Neural crest cell (in vitro differentiated cells): ENCODE data around the gene HAUS3. TPM values are rescaled to one million over a fixed set of nuclear protein-coding genes. Genes with fewer than 3 reads are reported as not detected.

Experiments used
- DNase-seq: peaks from one replicate; pipeline ENCODE4 v3.0.0; 2021; ENCODE audit warnings: low read depth, mixed read lengths, low spot score
- H3K27ac Mint-ChIP-seq: one replicate; pipeline ENCODE4 v1.8.0; 2021; ENCODE audit warnings: mild to moderate bottlenecking, mixed read lengths; ENCODE audit not compliant: unreplicated experiment
- H3K27me3 Mint-ChIP-seq: 2 replicates; pipeline ENCODE4 v1.8.0; 2021; ENCODE audit warnings: low read depth, mild to moderate bottlenecking, mixed read lengths
- H3K36me3 Mint-ChIP-seq: 2 replicates; pipeline ENCODE4 v1.8.0; 2021; ENCODE audit warnings: low read depth, mild to moderate bottlenecking, mixed read lengths
- H3K4me1 Mint-ChIP-seq: 2 replicates; pipeline ENCODE4 v1.8.0; 2021; ENCODE audit warnings: mixed read lengths
- H3K4me3 Mint-ChIP-seq: one replicate; pipeline ENCODE4 v1.8.0; 2021; ENCODE audit warnings: mild to moderate bottlenecking, mixed read lengths
- H3K9me3 Mint-ChIP-seq: 2 replicates; pipeline ENCODE4 v1.8.0; 2021; ENCODE audit warnings: mixed read lengths
- CTCF ChIP-seq: fragments of 200-600 bp; sonication (generic); conservative IDR thresholded peaks from 2 replicates; pipeline ENCODE4 v1.5.0; 2021; ENCODE audit warnings: antibody characterized with exemption, mild to moderate bottlenecking
- total RNA-seq: library from RNA; stranded (reverse); gene quantifications from 2 replicates; pipeline ENCODE4 v1.2.1, GENCODE V29; 2021

The HAUS3 gene
- total RNA-seq, 1 donor from 2014 or later: 26.9 TPM

DNA sequence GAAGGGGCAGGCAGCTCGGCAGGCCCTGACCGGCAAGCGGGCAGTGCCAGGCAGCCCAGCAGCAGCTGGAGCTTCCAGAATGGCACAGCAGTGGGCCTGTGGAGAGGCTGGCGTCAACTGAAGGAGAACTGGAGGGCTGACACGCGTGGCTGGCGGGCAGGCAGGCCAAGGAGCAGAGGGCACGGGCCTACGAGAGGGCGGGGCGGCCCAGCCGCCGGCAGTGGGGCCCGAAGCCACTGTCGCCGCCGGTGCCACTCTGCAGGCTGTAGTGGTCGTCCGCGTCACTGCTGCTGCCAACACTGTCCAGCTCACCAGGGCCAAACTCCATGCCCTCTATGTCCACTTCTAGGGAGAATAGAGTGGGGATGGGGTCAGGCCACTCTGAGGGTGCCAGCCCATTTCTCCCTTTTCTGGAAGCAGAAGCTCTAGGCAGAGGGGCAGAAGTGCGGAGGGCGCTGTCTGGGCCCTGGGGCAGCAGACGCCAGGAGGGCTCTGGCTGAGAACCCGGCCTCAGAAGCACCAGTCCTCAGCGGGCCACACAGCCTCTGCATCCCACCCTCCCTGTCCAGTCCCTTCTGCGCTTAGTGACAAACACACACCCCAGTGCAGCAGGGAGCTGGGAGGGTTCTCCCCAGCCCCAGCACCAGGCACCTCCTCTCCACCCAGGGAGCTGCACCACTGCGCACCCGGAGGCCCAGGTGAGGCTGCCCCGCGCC, 8.6 kb upstream of the HAUS3 start:
- H3K4me3 Mint-ChIP-seq: no peak overlapping the region
- peaks cover 3% of the 10 kb centered on the region for H3K4me1 Mint-ChIP-seq
- H3K9me3 Mint-ChIP-seq: no peaks in the 10 kb centered on the region
- H3K27me3 Mint-ChIP-seq: no peaks in the 10 kb centered on the region
- H3K27ac Mint-ChIP-seq: no peak overlapping the region
- peak; percentile 1 for DNase-seq
- H3K36me3 Mint-ChIP-seq: no peaks in the 10 kb centered on the region
- no peak for TF ChIP-seq CTCF

DNA sequence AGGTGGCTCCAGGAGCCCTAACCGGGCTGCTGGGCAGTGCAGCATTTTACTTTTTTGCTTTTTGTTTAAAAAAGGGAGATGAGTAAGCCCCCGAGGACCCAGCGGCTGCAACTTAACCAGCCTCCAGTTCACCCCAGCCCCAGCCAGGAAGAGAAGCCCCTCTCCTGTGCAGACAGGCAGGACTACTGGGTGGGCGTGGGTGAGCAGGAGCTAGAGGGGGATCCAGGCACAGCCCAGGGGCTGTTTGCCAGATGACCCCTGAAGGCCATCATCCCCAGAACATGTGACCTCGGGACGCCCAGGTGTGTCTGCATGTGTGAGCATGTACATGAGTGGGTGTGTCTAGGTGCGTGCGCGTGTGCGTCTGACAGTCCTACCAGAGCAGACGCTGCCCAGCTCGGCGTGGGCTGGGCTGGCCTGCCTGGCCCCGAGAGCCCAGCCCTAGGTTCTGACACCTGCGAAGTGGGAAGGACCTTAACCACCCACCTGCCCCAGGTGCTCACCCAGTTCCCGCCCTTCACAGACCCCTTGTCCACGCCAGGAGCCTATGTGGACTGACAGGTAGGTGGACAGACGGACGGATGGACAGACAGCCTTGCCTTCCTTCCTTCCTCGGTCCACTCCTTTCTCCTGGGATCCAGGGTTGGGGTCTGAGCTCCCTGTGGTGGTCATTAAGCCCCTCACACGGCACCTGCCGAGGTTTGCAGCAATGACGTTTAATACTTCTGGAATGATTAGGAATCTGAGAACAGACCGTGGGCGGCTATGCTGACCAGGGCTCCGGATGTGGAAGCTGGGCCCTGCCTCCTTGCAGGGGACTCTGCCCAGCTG, 7.8 kb upstream of the HAUS3 start:
- Mint-ChIP-seq H3K27me3 (no peaks in the 10 kb centered on the region), H3K9me3 (no peaks in the 10 kb centered on the region), H3K27ac (no peak overlapping the region), H3K4me1 (peaks cover 10% of the 10 kb centered on the region), H3K36me3 (no peaks in the 10 kb centered on the region), H3K4me3 (no peak overlapping the region)
- no peak for DNase-seq
- no peak for TF ChIP-seq CTCF

GRCh38 chr4:2248821-2249261, 6.9 kb upstream of the HAUS3 start:
- no peaks in the 10 kb centered on the region for H3K36me3 Mint-ChIP-seq
- H3K27ac Mint-ChIP-seq: no peak overlapping the region
- peak overlapping the region; percentile 15 for H3K4me3 Mint-ChIP-seq
- TF ChIP-seq CTCF: no peak
- peaks cover 19% of the 10 kb centered on the region for H3K4me1 Mint-ChIP-seq
- H3K27me3 Mint-ChIP-seq: no peaks in the 10 kb centered on the region
- no peak for DNase-seq
- no peaks in the 10 kb centered on the region for H3K9me3 Mint-ChIP-seq

DNA sequence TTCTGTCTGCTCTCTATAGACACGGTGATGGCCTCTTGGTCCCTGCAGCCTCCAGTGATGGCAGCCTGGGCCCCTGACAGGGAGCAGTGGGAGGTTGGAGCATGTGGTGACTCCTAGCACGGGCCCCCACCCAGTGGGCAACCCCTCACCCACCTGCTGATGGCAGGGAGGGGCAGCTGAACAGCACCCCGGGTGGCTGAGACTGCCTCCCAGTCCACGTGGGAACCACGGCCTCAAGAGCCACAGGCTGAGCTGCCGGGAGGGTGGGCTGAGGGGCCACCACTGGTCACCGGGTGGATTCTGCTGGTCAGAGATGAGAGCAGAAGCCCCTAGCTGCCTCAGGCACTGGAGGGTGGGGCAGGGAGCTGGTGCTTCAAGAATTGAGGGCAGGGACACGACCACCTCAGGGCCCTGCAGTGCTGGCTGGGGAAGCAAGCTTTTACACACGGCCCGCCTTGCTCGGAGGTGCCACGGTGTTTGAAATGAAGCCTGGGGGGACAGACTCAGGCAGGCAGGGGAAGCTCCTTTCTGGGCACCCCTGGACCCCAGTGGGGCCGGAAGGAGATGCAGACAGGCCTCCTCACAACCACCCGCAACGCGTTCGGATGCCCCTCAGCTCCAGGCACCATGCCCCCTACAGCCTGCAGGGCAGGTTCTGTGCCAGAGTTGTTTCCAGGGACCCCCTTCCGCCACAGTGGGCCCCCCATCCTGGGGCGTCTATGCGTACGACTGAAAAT, 6.3 kb upstream of the HAUS3 start:
- H3K27me3 Mint-ChIP-seq: no peaks in the 10 kb centered on the region
- no peaks in the 10 kb centered on the region for H3K9me3 Mint-ChIP-seq
- no peak for TF ChIP-seq CTCF
- no peak for DNase-seq
- no peak overlapping the region for H3K4me3 Mint-ChIP-seq
- H3K4me1 Mint-ChIP-seq: peaks cover 25% of the 10 kb centered on the region
- no peaks in the 10 kb centered on the region for H3K36me3 Mint-ChIP-seq
- H3K27ac Mint-ChIP-seq: no peak overlapping the region
